Upper lobe of left lung (tissue), 6 donors: Measurements from ENCODE around the gene OPRD1. TPM values are rescaled to one million over a fixed set of nuclear protein-coding genes. Genes with fewer than 3 reads are reported as not detected.

Experiments
- ATAC-seq, 2 donors: fragments of 200-7000 bp; cut with Tn5 transposase; one replicate each; pipeline ENCODE4 v1.9.1; 2022; ENCODE audit warnings: mild to moderate bottlenecking in 2 of 2, moderate library complexity in 2 of 2; ENCODE audit not compliant: low FRiP score in 2 of 2
- DNase-seq, 2 donors: peaks; one replicate each; pipeline ENCODE4 v3.0.0-alpha.2; 2019 to 2020
- H3K27ac ChIP-seq, 4 donors: fragments of 200-600 bp; sonication (generic); one replicate each; pipeline ENCODE4 v1.5.1; 2016 to 2019
- H3K27me3 ChIP-seq, 4 donors: fragments of 200-600 bp; sonication (generic); one replicate each; pipeline ENCODE4 v1.5.1; 2017 to 2019
- H3K36me3 ChIP-seq, 4 donors: fragments of 200-600 bp; sonication (generic); one replicate each; pipeline ENCODE4 v1.5.1; 2016 to 2019
- H3K4me1 ChIP-seq, 4 donors: fragments of 200-600 bp; sonication (generic); one replicate each; pipeline ENCODE4 v1.5.1; 2018 to 2019
- H3K4me3 ChIP-seq, 4 donors: fragments of 200-600 bp; sonication (generic); one replicate each; pipeline ENCODE4 v1.5.1; 2017 to 2019; ENCODE audit warnings: mild to moderate bottlenecking in 2 of 4, moderate library complexity in 1 of 4
- H3K9me3 ChIP-seq, 4 donors: fragments of 200-600 bp; sonication (generic); one replicate each; pipeline ENCODE4 v1.5.1; 2018 to 2019
- EP300 ChIP-seq, 4 donors: sonication (generic); formaldehyde crosslinking; IDR thresholded peaks; one replicate each; pipeline ENCODE4 v1.5.1; 2017; ENCODE audit warnings: antibody characterized with exemption in 4 of 4, control low read depth in 2 of 4
- POLR2A ChIP-seq, 4 donors: fragments of 450-650 bp; IDR thresholded peaks; one replicate each; pipeline ENCODE4 v1.5.1; 2016 to 2017; ENCODE audit warnings: antibody characterized with exemption in 4 of 4, mild to moderate bottlenecking in 2 of 4
- POLR2AphosphoS5 ChIP-seq, 2 donors: sonication (generic); formaldehyde crosslinking; IDR thresholded peaks; one replicate each; pipeline ENCODE4 v1.5.1; 2017; ENCODE audit warnings: antibody characterized with exemption in 2 of 2
- WGBS, 2 donors: methylation state at CpG; one replicate each; pipeline ENCODE4 v1.1.5; 2017 to 2018; 5-methylcytosine and 5-hydroxymethylcytosine counted together
- total RNA-seq, 6 donors: library from RNA; depleted of rRNA in 4 of 6; stranded (reverse); fragments of >200 nt in 4 of 6; gene quantifications; one replicate each; pipeline versions ENCODE4 v1.1.0 to v1.2.1, GENCODE V29; 2016 to 2021
- TF ChIP-seq, protein P1 (sequence below), 6 experiments: fragments of 450-650 bp in 4 of 6; fragments of 200-600 bp in 2 of 6; sonication (generic) in 2 of 6; IDR thresholded peaks; one replicate each; pipeline ENCODE4 v1.5.1; 2016 to 2019; ENCODE audit warnings: antibody characterized with exemption in 6 of 6
- donor health status: DM: no; HTN: no; CAD: no; lungs with moderate emphysema.
- donor health status: DM: no; HTN: yes; CAD: no; lungs with severe emphysema.

The OPRD1 gene
- total RNA-seq, 6 donors from 2014 or later, result not detected

DNA sequence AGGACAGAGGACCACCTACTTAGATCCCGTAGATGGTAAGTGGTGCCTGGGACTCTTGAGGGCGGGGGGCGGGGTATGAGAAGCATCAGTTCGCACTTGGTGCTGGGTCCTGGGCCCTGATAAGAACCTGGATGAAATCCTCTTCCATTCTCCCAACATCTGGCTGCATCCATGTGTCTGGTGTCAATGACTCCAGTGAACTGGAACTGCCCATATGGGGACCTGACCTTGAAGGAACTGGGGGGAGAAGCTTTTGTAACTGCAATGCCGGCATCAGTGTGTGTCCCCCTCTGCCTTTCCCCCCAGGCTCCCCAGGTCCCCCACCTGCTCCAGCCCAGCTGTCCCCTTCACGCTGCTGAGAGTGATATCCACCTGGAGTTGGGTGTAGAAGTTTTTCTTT, 52.7 kb downstream of the OPRD1 start:
- H3K27me3 ChIP-seq, result no peaks in the 10 kb centered on the region
- 54 to 86% methylated on average over 6 of the region's 6 CpGs for WGBS, 2 donors
- DNase-seq (no peak), ATAC-seq (no peak)
- no peak overlapping the region for H3K27ac ChIP-seq
- TF ChIP-seq EP300 (IDR thresholded peaks at IDR 0.05) (no peak), POLR2A (IDR thresholded peaks at IDR 0.05) (no peak), POLR2AphosphoS5 (IDR thresholded peaks at IDR 0.05) (no peak)
- TF ChIP-seq, protein P1, sequence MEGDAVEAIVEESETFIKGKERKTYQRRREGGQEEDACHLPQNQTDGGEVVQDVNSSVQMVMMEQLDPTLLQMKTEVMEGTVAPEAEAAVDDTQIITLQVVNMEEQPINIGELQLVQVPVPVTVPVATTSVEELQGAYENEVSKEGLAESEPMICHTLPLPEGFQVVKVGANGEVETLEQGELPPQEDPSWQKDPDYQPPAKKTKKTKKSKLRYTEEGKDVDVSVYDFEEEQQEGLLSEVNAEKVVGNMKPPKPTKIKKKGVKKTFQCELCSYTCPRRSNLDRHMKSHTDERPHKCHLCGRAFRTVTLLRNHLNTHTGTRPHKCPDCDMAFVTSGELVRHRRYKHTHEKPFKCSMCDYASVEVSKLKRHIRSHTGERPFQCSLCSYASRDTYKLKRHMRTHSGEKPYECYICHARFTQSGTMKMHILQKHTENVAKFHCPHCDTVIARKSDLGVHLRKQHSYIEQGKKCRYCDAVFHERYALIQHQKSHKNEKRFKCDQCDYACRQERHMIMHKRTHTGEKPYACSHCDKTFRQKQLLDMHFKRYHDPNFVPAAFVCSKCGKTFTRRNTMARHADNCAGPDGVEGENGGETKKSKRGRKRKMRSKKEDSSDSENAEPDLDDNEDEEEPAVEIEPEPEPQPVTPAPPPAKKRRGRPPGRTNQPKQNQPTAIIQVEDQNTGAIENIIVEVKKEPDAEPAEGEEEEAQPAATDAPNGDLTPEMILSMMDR (IDR thresholded peaks at IDR 0.05), result no peak
- no peaks in the 10 kb centered on the region for H3K9me3 ChIP-seq
- no peak overlapping the region for H3K4me3 ChIP-seq
- no peaks in the 10 kb centered on the region for H3K4me1 ChIP-seq
- no peaks in the 10 kb centered on the region for H3K36me3 ChIP-seq

DNA sequence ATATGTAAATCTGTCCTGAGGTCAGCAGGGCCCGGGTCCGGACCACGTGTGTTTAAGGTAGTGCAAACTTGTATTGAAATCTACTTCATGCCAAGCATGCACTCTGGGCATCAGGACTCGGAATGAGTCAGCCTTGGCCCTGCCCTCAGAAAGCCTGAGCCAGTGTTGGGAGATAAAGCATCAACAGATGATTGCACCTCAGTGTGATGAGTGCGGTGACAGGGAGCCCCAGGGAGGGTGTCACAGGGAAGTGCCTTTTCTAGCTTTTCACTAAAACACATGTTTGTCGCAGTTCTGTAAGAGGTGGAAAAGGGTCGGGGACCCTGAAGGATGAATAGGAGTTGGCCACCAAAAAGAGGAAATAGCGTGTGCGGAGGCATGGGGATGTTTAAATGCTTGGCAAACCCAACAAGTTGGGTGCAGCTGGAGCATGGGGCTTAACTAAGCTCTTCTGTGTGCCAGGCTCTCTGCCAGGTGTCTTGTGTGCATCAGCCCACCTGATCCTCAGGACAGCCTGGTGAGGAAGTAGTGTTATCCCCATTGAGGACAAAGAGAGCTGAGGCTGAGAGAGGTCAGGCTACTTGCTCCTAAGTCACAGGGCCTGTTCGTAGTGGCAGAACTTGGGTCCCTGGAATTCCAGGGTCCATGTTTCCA, 54.2 kb downstream of the OPRD1 start:
- Histone ChIP-seq H3K4me1 (no peaks in the 10 kb centered on the region), H3K4me3 (no peak overlapping the region), H3K36me3 (no peaks in the 10 kb centered on the region), H3K27me3 (no peaks in the 10 kb centered on the region), H3K27ac (no peak overlapping the region), H3K9me3 (no peaks in the 10 kb centered on the region)
- DNase-seq (no peak), ATAC-seq (no peak)
- 72 to 78% methylated on average over 10 of the region's 10 CpGs for WGBS, 2 donors
- no peak for TF ChIP-seq POLR2AphosphoS5 (IDR thresholded peaks at IDR 0.05)
- TF ChIP-seq, protein P1 (IDR thresholded peaks at IDR 0.05), result no peak

DNA sequence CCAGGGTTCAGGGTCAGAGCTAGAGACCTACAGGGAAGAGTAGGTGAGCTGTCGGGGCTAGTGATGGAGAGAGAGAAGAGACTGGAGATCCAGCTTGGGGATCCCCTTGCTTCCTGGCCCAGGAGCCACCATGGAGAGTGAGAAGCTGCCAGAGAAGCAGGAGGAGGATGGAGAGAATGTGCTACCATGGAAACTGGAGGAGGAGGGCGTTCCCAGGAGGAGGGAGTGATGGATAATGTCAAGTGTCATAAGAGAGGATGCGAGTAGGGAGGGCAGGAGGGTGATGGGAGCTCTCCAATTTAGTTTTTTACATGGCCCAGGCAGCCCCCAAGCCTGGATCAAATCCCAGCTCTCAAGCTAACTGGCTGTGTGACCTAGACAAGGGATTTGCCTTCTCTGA, 55.9 kb downstream of the OPRD1 start:
- TF ChIP-seq EP300 (IDR thresholded peaks at IDR 0.05) (no peak), POLR2AphosphoS5 (IDR thresholded peaks at IDR 0.05) (no peak), POLR2A (IDR thresholded peaks at IDR 0.05) (no peak)
- TF ChIP-seq, protein P1 (IDR thresholded peaks at IDR 0.05), result no peak
- Histone ChIP-seq H3K27me3 (no peaks in the 10 kb centered on the region), H3K36me3 (no peaks in the 10 kb centered on the region), H3K27ac (no peak overlapping the region), H3K9me3 (no peaks in the 10 kb centered on the region), H3K4me3 (no peak overlapping the region), H3K4me1 (no peaks in the 10 kb centered on the region)
- WGBS, 2 donors, result 68 to 74% methylated on average over 3 of the region's 3 CpGs
- ATAC-seq, result no peak
- DNase-seq, result no peak

DNA sequence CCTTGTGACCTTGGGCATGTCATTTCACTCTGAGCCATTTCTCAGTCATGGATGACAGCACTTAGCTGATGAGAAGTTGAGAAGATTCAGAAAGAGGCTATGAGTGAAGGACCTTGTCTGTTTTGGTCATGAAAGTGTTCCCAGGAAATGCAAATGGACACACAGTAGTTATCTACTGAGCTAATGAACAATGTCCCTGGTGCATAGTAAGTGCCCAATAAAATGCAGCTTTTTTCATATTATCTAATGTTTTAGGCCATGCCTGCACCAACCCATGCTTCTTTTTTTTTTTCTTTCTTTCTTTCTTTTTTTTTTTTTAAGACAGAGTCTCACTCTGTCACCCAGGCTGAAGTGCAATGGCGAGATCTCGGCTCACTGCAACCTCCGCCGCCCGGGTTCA, 58.0 kb downstream of the OPRD1 start:
- ATAC-seq, result no peak
- H3K9me3 ChIP-seq, result no peaks in the 10 kb centered on the region
- no peak for DNase-seq
- no peak for TF ChIP-seq POLR2AphosphoS5 (IDR thresholded peaks at IDR 0.05)
- no peak for TF ChIP-seq POLR2A (IDR thresholded peaks at IDR 0.05)
- TF ChIP-seq, protein P1 (IDR thresholded peaks at IDR 0.05), result no peak
- TF ChIP-seq EP300 (IDR thresholded peaks at IDR 0.05), result no peak
- H3K27me3 ChIP-seq, result no peaks in the 10 kb centered on the region
- H3K27ac ChIP-seq, result no peak overlapping the region
- 98 to 100% methylated on average over 5 of the region's 5 CpGs for WGBS, 2 donors
- H3K4me3 ChIP-seq, result no peak overlapping the region
- no peaks in the 10 kb centered on the region for H3K4me1 ChIP-seq
- no peaks in the 10 kb centered on the region for H3K36me3 ChIP-seq
